Renal cortical epithelial cell (primary cell): ENCODE results near the gene GALNT17. TPM values are rescaled to one million over a fixed set of nuclear protein-coding genes. Genes with fewer than 3 reads are reported as not detected.

Experiments used
- DNase-seq: peaks from one replicate; pipeline ENCODE4 v3.0.0-alpha.2; 2011; ENCODE audit warnings: low read depth
- total RNA-seq: library from RNA; depleted of rRNA; stranded (reverse); fragments of >200 nt; gene quantifications from 2 replicates; pipeline ENCODE4 v1.2.3, GENCODE V29; 2014

GALNT17 gene
- total RNA-seq, 1 donor from 2014 or later = not detected

GRCh38 chr7:71687286-71687685, 555.3 kb downstream of the GALNT17 start:
- DNase-seq = no peak

GRCh38 chr7:71687831-71688599, 556.1 kb downstream of the GALNT17 start:
- DNase-seq = no peak

GRCh38 chr7:71691538-71691937, 559.6 kb downstream of the GALNT17 start:
- DNase-seq = no peak

- no peak for DNase-seq
Observed at GRCh38 chr7:71694665-71695064, 562.7 kb downstream of the GALNT17 start.

GRCh38 chr7:71695186-71695585, 563.2 kb downstream of the GALNT17 start:
- DNase-seq = no peak

GRCh38 chr7:71696511-71696910, 564.6 kb downstream of the GALNT17 start:
- no peak for DNase-seq

GRCh38 chr7:71697400-71697799, 565.5 kb downstream of the GALNT17 start:
- no peak for DNase-seq

- DNase-seq = no peak
Observed at GRCh38 chr7:71705217-71705616, 573.3 kb downstream of the GALNT17 start.

GRCh38 chr7:71705901-71706596, 574.1 kb downstream of the GALNT17 start:
- no peak for DNase-seq

- DNase-seq = no peak
Observed at GRCh38 chr7:71706597-71706975, 574.6 kb downstream of the GALNT17 start.

GRCh38 chr7:71707041-71707440, 575.1 kb downstream of the GALNT17 start:
- no peak for DNase-seq

- DNase-seq = no peak
Observed at GRCh38 chr7:71708710-71709109, 576.8 kb downstream of the GALNT17 start.

- DNase-seq = no peak
Observed at GRCh38 chr7:71710442-71710841, 578.5 kb downstream of the GALNT17 start.

- DNase-seq = no peak
Observed at GRCh38 chr7:71712653-71713180, 580.8 kb downstream of the GALNT17 start.

- DNase-seq = no peak
Observed at GRCh38 chr7:71716690-71717089, 584.7 kb downstream of the GALNT17 start.

- no peak for DNase-seq
Observed at GRCh38 chr7:71718563-71718962, 586.6 kb downstream of the GALNT17 start.

GRCh38 chr7:71721742-71722141, 589.8 kb downstream of the GALNT17 start:
- DNase-seq = no peak

- DNase-seq = no peak
Observed at GRCh38 chr7:71723859-71724258, 591.9 kb downstream of the GALNT17 start.

GRCh38 chr7:71727347-71727746, 595.4 kb downstream of the GALNT17 start:
- DNase-seq = no peak

GRCh38 chr7:71731740-71732139, 599.8 kb downstream of the GALNT17 start:
- DNase-seq = no peak

GRCh38 chr7:71733107-71733870, 601.3 kb downstream of the GALNT17 start:
- peak; percentile 2 for DNase-seq

GRCh38 chr7:71735961-71736556, 604.1 kb downstream of the GALNT17 start:
- peak; percentile 21 for DNase-seq
